Keratinocyte (primary cell): ENCODE results near the gene IGFBP7. TPM values are rescaled to one million over a fixed set of nuclear protein-coding genes. Genes with fewer than 3 reads are reported as not detected.

Experiments
- DNase-seq: peaks from one replicate; pipeline ENCODE4 v3.0.0-alpha.2; 2011; ENCODE audit warnings: low read depth, missing footprints, low spot score
- FAIRE-seq: peaks from 2 replicates; lab custom pipeline; 2011; peaks lifted over from hg19 to GRCh38; lab: Jason Lieb, UNC
- H2AFZ ChIP-seq: 2 replicates; pipeline ENCODE4 v1.6.0; 2012; ENCODE audit warnings: low read length, control low read depth, inconsistent platforms; ENCODE audit not compliant: control insufficient read depth
- H3K27ac ChIP-seq: 2 replicates; pipeline ENCODE4 v1.5.1; 2011; ENCODE audit warnings: low read length; ENCODE audit not compliant: control insufficient read depth, insufficient read depth
- H3K27me3 ChIP-seq: 3 replicates; pipeline ENCODE4 v1.6.0; 2011; ENCODE audit warnings: low read length; ENCODE audit not compliant: control insufficient read depth, insufficient read depth; ENCODE audit errors: extremely low read depth
- H3K36me3 ChIP-seq, 2 experiments: 2 replicates in 1 of 2; 3 replicates in 1 of 2; pipeline ENCODE4 v1.5.1; 2011; ENCODE audit warnings: low read length in 2 of 2, mild to moderate bottlenecking in 1 of 2; ENCODE audit not compliant: control insufficient read depth in 2 of 2, insufficient read depth in 2 of 2; ENCODE audit errors: extremely low read depth in 1 of 2
- H3K4me1 ChIP-seq: 3 replicates; pipeline ENCODE4 v1.5.1; 2011; ENCODE audit warnings: low read length; ENCODE audit not compliant: control insufficient read depth, insufficient read depth; ENCODE audit errors: extremely low read depth
- H3K4me2 ChIP-seq: 3 replicates; pipeline ENCODE4 v1.6.0; 2011; ENCODE audit warnings: low read depth, low read length; ENCODE audit not compliant: control insufficient read depth, insufficient read depth; ENCODE audit errors: extremely low read depth
- H3K4me3 ChIP-seq, 3 experiments: fragments of 200-600 bp in 1 of 3; sonication (generic) in 1 of 3; 2 replicates in 2 of 3; 3 replicates in 1 of 3; pipeline ENCODE4 v1.5.1; 2011 to 2016; ENCODE audit warnings: low read length in 3 of 3, mild to moderate bottlenecking in 3 of 3, control low read depth in 2 of 3, inconsistent platforms in 1 of 3, low read depth in 1 of 3, mixed read lengths in 1 of 3, mixed run types in 1 of 3, moderate library complexity in 1 of 3; ENCODE audit not compliant: control insufficient read depth in 2 of 3, insufficient read depth in 2 of 3; ENCODE audit errors: extremely low read depth in 1 of 3
- H3K79me2 ChIP-seq: 2 replicates; pipeline ENCODE4 v1.6.0; 2012; ENCODE audit warnings: low read length; ENCODE audit not compliant: control insufficient read depth, insufficient read depth
- H3K9ac ChIP-seq: 3 replicates; pipeline ENCODE4 v1.6.0; 2011; ENCODE audit warnings: low read length; ENCODE audit not compliant: control insufficient read depth, insufficient read depth; ENCODE audit errors: extremely low read depth
- H3K9me1 ChIP-seq: 3 replicates; pipeline ENCODE4 v1.6.0; 2011; ENCODE audit warnings: low read length; ENCODE audit not compliant: control insufficient read depth, insufficient read depth; ENCODE audit errors: extremely low read depth
- H3K9me3 ChIP-seq: 2 replicates; pipeline ENCODE4 v1.5.1; 2012; ENCODE audit warnings: low read depth, low read length; ENCODE audit not compliant: control insufficient read depth
- H4K20me1 ChIP-seq: 3 replicates; pipeline ENCODE4 v1.6.0; 2011; ENCODE audit warnings: low read length; ENCODE audit not compliant: control insufficient read depth, insufficient read depth; ENCODE audit errors: extremely low read depth
- EZH2 ChIP-seq: IDR thresholded peaks from one replicate; pipeline ENCODE4 v1.6.1; 2012; ENCODE audit warnings: inconsistent platforms, mild to moderate bottlenecking, low read length, moderate library complexity
- dilution Hi-C: fragments of 300-500 bp; cut with MboI; formaldehyde crosslinking; loops from one replicate; pipeline ENCODE4 v1.7.0; 2020; ENCODE audit warnings: low sequenced_read_pairs; ENCODE audit not compliant: extremely low pct_ligation_motif_present
- polyA plus RNA-seq, 5 experiments: library from polyadenylated mRNA; depleted of rRNA in 3 of 5; stranded (reverse) in 3 of 5; stranded (forward) in 1 of 5; unstranded in 1 of 5; fragments of >200 nt; gene quantifications; 1 replicate in 1 of 5; 2 replicates in 3 of 5; 3 replicates in 1 of 5; pipeline versions ENCODE4 v1.2.1 to v1.2.3, GENCODE V29; 2011 to 2012; ENCODE audit warnings: missing spikeins in 2 of 5, low read depth in 1 of 5, low replicate concordance in 1 of 5
- TF ChIP-seq, protein P1 (sequence below), 3 experiments: IDR thresholded peaks in 1 of 3; conservative IDR thresholded peaks in 1 of 3; optimal IDR thresholded peaks in 1 of 3; 2 replicates in 2 of 3; 3 replicates in 1 of 3; pipeline versions ENCODE3 to v1.5.1; 2011; ENCODE audit warnings: low read length in 3 of 3, mild to moderate bottlenecking in 3 of 3, moderate library complexity in 2 of 3, control low read depth in 1 of 3, inconsistent platforms in 1 of 3; ENCODE audit not compliant: insufficient read depth in 2 of 3; ENCODE audit errors: extremely low read depth in 1 of 3

The IGFBP7 gene
- polyA plus RNA-seq, 1 donor (not counting 4 experiments of a cell fraction or from before 2014, with no cell fraction given) = 413 TPM

DNA sequence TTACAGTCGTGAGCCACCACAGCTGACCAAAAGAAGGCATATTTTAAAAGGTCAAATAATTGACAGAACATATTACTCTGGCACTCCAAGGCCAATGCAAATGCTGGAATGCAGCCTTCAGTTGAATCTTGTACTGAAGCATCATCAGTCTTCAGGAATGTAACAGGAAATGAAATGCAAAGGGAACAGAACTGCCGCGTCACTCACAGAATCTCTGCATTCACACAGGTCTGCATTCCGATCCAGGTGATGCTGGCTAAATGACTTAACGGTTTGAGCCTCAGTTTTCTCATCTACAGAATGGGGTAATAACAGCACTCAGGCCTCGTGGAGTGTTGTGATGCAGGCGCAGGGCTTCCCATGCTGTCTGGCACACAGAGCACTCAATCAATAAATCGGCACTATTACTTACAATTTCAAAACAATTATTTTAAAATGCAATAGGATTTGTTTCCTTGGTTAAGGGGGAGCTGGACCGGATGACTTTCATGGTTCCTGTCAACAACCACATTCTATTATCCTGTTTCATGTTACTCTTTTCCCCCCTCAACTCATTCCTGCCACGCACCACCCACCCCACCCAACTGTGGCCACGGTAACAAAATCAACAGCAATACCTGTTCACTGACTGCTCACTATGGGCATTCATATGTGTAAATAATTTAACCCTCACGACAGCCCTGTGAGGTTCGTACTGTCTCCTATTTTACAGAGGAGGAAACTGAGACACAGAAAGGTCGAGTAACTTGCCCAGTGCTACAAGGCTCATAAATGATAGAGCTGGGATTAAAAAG, 32.4 kb downstream of the IGFBP7 start:
- Histone ChIP-seq H3K9ac (peak overlapping the region; percentile 46), H3K4me3 (no peak overlapping the region), H3K9me3 (no peaks in the 10 kb centered on the region), H3K4me1 (peaks cover 77% of the 10 kb centered on the region), H3K79me2 (peaks cover 17% of the 10 kb centered on the region), H3K27ac (peak overlapping the region; percentile 90), H3K4me2 (peak overlapping the region; percentile 55), H3K9me1 (no peaks in the 10 kb centered on the region), H3K27me3 (no peaks in the 10 kb centered on the region), H2AFZ (no peak overlapping the region), H3K36me3 (peaks cover 1 to 8% of the 10 kb centered on the region in 2 experiments), H4K20me1 (no peaks in the 10 kb centered on the region)
- TF ChIP-seq, protein P1, sequence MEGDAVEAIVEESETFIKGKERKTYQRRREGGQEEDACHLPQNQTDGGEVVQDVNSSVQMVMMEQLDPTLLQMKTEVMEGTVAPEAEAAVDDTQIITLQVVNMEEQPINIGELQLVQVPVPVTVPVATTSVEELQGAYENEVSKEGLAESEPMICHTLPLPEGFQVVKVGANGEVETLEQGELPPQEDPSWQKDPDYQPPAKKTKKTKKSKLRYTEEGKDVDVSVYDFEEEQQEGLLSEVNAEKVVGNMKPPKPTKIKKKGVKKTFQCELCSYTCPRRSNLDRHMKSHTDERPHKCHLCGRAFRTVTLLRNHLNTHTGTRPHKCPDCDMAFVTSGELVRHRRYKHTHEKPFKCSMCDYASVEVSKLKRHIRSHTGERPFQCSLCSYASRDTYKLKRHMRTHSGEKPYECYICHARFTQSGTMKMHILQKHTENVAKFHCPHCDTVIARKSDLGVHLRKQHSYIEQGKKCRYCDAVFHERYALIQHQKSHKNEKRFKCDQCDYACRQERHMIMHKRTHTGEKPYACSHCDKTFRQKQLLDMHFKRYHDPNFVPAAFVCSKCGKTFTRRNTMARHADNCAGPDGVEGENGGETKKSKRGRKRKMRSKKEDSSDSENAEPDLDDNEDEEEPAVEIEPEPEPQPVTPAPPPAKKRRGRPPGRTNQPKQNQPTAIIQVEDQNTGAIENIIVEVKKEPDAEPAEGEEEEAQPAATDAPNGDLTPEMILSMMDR (optimal IDR thresholded peaks at IDR 0.05 in 1 of 3, IDR thresholded peaks at IDR 0.05 in 1 of 3, conservative IDR thresholded peaks at IDR 0.05 in 1 of 3; ENCODE audit: extremely low read depth in 1 of 3, insufficient read depth in 2 of 3, low read length in 3 of 3) = no peak
- TF ChIP-seq EZH2 = no peak
- peak; percentile 70 for DNase-seq
- dilution Hi-C loops = no loop called here
- peak; percentile 100 for FAIRE-seq

GRCh38 chr4:57076646-57077045, 33.5 kb downstream of the IGFBP7 start:
- dilution Hi-C loops = no loop called here
- Histone ChIP-seq H3K27me3 (no peaks in the 10 kb centered on the region), H3K9me3 (no peaks in the 10 kb centered on the region), H3K4me3 (no peak overlapping the region), H4K20me1 (no peaks in the 10 kb centered on the region), H3K4me2 (no peak overlapping the region), H3K36me3 (peaks cover 1 to 8% of the 10 kb centered on the region in 2 experiments), H2AFZ (no peak overlapping the region), H3K4me1 (peaks cover 72% of the 10 kb centered on the region), H3K9me1 (no peaks in the 10 kb centered on the region), H3K79me2 (peaks cover 21% of the 10 kb centered on the region), H3K9ac (no peak overlapping the region), H3K27ac (peak overlapping the region; percentile 90)
- TF ChIP-seq EZH2 = no peak
- TF ChIP-seq, protein P1 (optimal IDR thresholded peaks at IDR 0.05 in 1 of 3, IDR thresholded peaks at IDR 0.05 in 1 of 3, conservative IDR thresholded peaks at IDR 0.05 in 1 of 3; ENCODE audit: extremely low read depth in 1 of 3, insufficient read depth in 2 of 3, low read length in 3 of 3) = no peak
- DNase-seq = no peak
- FAIRE-seq = no peak
